A673 (cell line): Measurements from ENCODE around the gene KCNT2. TPM values are rescaled to one million over a fixed set of nuclear protein-coding genes. Genes with fewer than 3 reads are reported as not detected.

ENCODE experiments used
- BruUV-seq: library from RNA; stranded (reverse); fragments of 400-500 nt; replicated peaks from 2 replicates; lab custom pipeline; 2021; lab: Mats Ljungman, UMichigan
- CTCF ChIA-PET: fragments of 300-600 bp; sonication (Branson Sonifier 250); formaldehyde crosslinking; loops from one replicate; lab custom pipeline; 2022; ENCODE audit warnings: antibody characterized with exemption; lab: Charles Lee
- POLR2A ChIA-PET: fragments of 300-600 bp; sonication (Branson Sonifier 250); formaldehyde crosslinking; loops from one replicate; lab custom pipeline; 2022; ENCODE audit warnings: antibody characterized with exemption; ENCODE audit not compliant: low non-redundant PET; lab: Charles Lee
- DNase-seq: peaks from one replicate; pipeline ENCODE4 v3.0.0-alpha.2; 2015; ENCODE audit warnings: low spot score
- H3K27ac ChIP-seq: fragments of 200-600 bp; sonication (generic); 2 replicates; pipeline ENCODE4 v1.5.1; 2016; ENCODE audit warnings: mixed run types, low read depth, mild to moderate bottlenecking, mixed read lengths, antibody characterized with exemption, low read length; ENCODE audit not compliant: poor library complexity, severe bottlenecking
- H3K27me3 ChIP-seq: fragments of 200-600 bp; sonication (generic); replicated peaks from 2 replicates; pipeline ENCODE4 v1.6.1; 2017; ENCODE audit warnings: mixed run types, low read depth, mild to moderate bottlenecking, mixed read lengths, antibody characterized with exemption, low read length; ENCODE audit not compliant: insufficient read depth, poor library complexity
- H3K36me3 ChIP-seq: fragments of 200-600 bp; sonication (generic); 2 replicates; pipeline ENCODE4 v1.6.1; 2016; ENCODE audit warnings: mixed run types, mild to moderate bottlenecking, mixed read lengths, antibody characterized with exemption, low read length; ENCODE audit not compliant: insufficient read depth, poor library complexity, severe bottlenecking
- H3K4me1 ChIP-seq: fragments of 200-600 bp; sonication (generic); 2 replicates; pipeline ENCODE4 v1.6.1; 2017; ENCODE audit warnings: mixed run types, mild to moderate bottlenecking, mixed read lengths, antibody characterized with exemption, low read length; ENCODE audit not compliant: insufficient read depth, poor library complexity, severe bottlenecking
- H3K4me3 ChIP-seq: fragments of 200-600 bp; sonication (generic); 2 replicates; pipeline ENCODE4 v1.5.1; 2016; ENCODE audit warnings: low read depth, mixed run types, mild to moderate bottlenecking, mixed read lengths, low read length; ENCODE audit not compliant: poor library complexity, severe bottlenecking
- H3K9me3 ChIP-seq: fragments of 200-600 bp; sonication (generic); 2 replicates; pipeline ENCODE4 v1.6.1; 2016; ENCODE audit warnings: mixed run types, low read depth, mild to moderate bottlenecking, mixed read lengths, antibody characterized with exemption, low read length; ENCODE audit not compliant: poor library complexity, severe bottlenecking
- CTCF ChIP-seq: fragments of 300-800, 200-600 bp; sonication (generic); conservative IDR thresholded peaks from 2 replicates; pipeline ENCODE4 v1.5.1; 2017; ENCODE audit warnings: low read depth, mild to moderate bottlenecking, antibody characterized with exemption, low read length, moderate library complexity, mixed read lengths
- EZH2 ChIP-seq: fragments of 200-600 bp; sonication (generic); IDR thresholded peaks from 2 replicates; pipeline ENCODE4 v1.6.1; 2017; ENCODE audit warnings: borderline replicate concordance, low read depth, mild to moderate bottlenecking, mixed read lengths, antibody characterized with exemption, low read length; ENCODE audit not compliant: poor library complexity, severe bottlenecking
- intact Hi-C: fragments of 100-400 bp; cut with micrococcal nuclease; formaldehyde crosslinking; loops from one replicate; pipeline ENCODE4 v1.10.0; 2022; ENCODE audit not compliant: unreplicated experiment
- total RNA-seq: library from RNA; stranded (reverse); gene quantifications from 2 replicates; pipeline ENCODE4 v1.2.3, GENCODE V29; 2021

Gene KCNT2
- total RNA-seq, 1 experiment from 2014 or later = 1.2 TPM

- Histone ChIP-seq H3K27me3 (no peaks in the 10 kb centered on the region), H3K4me3 (no peak overlapping the region), H3K36me3 (no peaks in the 10 kb centered on the region), H3K9me3 (peaks cover 18% of the 10 kb centered on the region), H3K4me1 (no peaks in the 10 kb centered on the region), H3K27ac (no peak overlapping the region)
- POLR2A ChIA-PET = no interaction called here
- CTCF ChIA-PET = no interaction called here
- no peak for DNase-seq
- TF ChIP-seq EZH2 = no peak
- no peak for TF ChIP-seq CTCF
- intact Hi-C loops = no loop called here
- BruUV-seq = no TSS peak
Observed at GRCh38 chr1:196538473-196538872, 69.8 kb downstream of the KCNT2 start.

GRCh38 chr1:196535727-196536126 is 72.5 kb downstream of the KCNT2 start:
- Histone ChIP-seq H3K27me3 (no peaks in the 10 kb centered on the region), H3K27ac (no peak overlapping the region), H3K36me3 (no peaks in the 10 kb centered on the region), H3K9me3 (peaks cover 18% of the 10 kb centered on the region), H3K4me1 (no peaks in the 10 kb centered on the region), H3K4me3 (no peak overlapping the region)
- intact Hi-C loops = no loop called here
- BruUV-seq = no TSS peak
- POLR2A ChIA-PET = no interaction called here
- TF ChIP-seq CTCF = no peak
- no peak for TF ChIP-seq EZH2
- DNase-seq = peak; percentile 23
- CTCF ChIA-PET = no interaction called here

- no peak for DNase-seq
- no peak for TF ChIP-seq CTCF
- TF ChIP-seq EZH2 = no peak
- H3K9me3 ChIP-seq = peaks cover 14% of the 10 kb centered on the region
- H3K4me1 ChIP-seq = no peaks in the 10 kb centered on the region
- no peaks in the 10 kb centered on the region for H3K36me3 ChIP-seq
- ChIA-PET CTCF (interaction anchor here (0.7 kb wide), 1 partner anchor 9 kb away, joined by 5 read pairs; no protein-coding TSS in a partner anchor), POLR2A (no interaction called here)
- no peak overlapping the region for H3K4me3 ChIP-seq
- H3K27ac ChIP-seq = no peak overlapping the region
- no TSS peak for BruUV-seq
- no peaks in the 10 kb centered on the region for H3K27me3 ChIP-seq
- intact Hi-C loops = no loop called here
Observed at GRCh38 chr1:196531737-196532524, 76.3 kb downstream of the KCNT2 start.
